PFSK-1 (cell line): ENCODE measurements around the gene LITAFD.

Source experiments
- REST ChIP-seq, 2 experiments: IDR thresholded peaks; 2 replicates each; pipeline versions ENCODE4 v1.6.1 to v1.8.0; 2011 to 2012; ENCODE audit warnings: low read depth in 2 of 2, low read length in 2 of 2, control low read depth in 1 of 2, inconsistent platforms in 1 of 2, mild to moderate bottlenecking in 1 of 2, moderate library complexity in 1 of 2; ENCODE audit not compliant: insufficient read depth in 1 of 2
- TAF1 ChIP-seq: IDR thresholded peaks from 2 replicates; pipeline ENCODE4 v1.6.1; 2012; ENCODE audit warnings: low read length, control low read depth, borderline replicate concordance; ENCODE audit not compliant: insufficient read depth

DNA sequence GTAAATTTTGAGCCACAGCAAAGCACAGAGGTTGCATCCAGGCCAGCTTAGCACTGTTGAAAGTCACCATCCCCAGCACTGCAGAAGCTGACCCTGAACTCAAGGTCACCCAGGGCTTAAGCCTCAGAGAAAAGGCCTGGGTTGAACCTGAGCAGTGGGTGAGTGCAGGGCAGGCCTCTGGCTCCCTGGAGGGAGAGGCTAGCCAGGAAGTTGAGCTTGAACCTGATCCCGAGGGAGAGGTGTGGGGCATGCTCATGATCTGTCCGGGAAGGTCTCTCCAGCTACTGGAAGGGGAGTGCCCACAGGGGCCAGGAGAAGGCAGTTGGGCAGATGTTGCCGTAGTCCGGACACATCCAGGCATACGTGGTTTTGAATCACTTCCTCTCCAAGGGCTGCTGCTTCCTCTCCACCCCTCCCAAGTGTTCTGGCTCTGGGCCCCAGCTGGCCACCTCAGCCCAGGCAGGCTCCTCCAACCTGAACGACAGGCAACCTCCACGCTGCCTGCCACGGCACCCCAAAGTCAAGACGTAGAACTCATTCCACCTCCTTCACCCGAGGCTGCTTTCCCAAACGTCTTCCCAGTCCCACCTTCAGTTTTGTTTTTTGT is 31.8 kb upstream of the LITAFD start:
- TF ChIP-seq REST (IDR thresholded peaks at IDR 0.05; ENCODE audit: insufficient read depth in 1 of 2, low read depth in 2 of 2, low read length in 2 of 2) (no peak), TAF1 (no peak)
